Lung (tissue), 12 donors: ENCODE results near the gene CYBC1. TPM values are rescaled to one million over a fixed set of nuclear protein-coding genes. Genes with fewer than 3 reads are reported as not detected.
"Not testable (repeated sequence)": the region's sequence is repeated elsewhere in the genome, so short reads cannot be mapped to it uniquely, and the experiment has no call there.

Source experiments
- ATAC-seq: fragments of 200-7000 bp; cut with Tn5 transposase; one replicate; pipeline ENCODE4 v1.9.1; 2020; ENCODE audit warnings: moderate number of reproducible peaks; ENCODE audit not compliant: insufficient read depth, low FRiP score
- DNase-seq, 3 donors: peaks; one replicate each; pipeline ENCODE4 v3.0.0-alpha.2; 2013 to 2017
- H3K27ac ChIP-seq, 2 donors: one replicate each; pipeline ENCODE4 v1.5.1; 2013; ENCODE audit warnings: mild to moderate bottlenecking in 2 of 2, moderate library complexity in 2 of 2, control low read depth in 1 of 2, inconsistent platforms in 1 of 2, low read depth in 1 of 2, low read length in 1 of 2
- H3K27me3 ChIP-seq, 3 donors: one replicate each; pipeline ENCODE4 v1.5.1; 2013; ENCODE audit warnings: low read length in 2 of 3; ENCODE audit not compliant: control insufficient read depth in 3 of 3, insufficient read depth in 3 of 3
- H3K36me3 ChIP-seq, 4 donors: one replicate each; pipeline ENCODE4 v1.5.1; 2013; ENCODE audit warnings: low read length in 4 of 4, mild to moderate bottlenecking in 1 of 4, moderate library complexity in 1 of 4; ENCODE audit not compliant: control insufficient read depth in 4 of 4, insufficient read depth in 4 of 4
- H3K4me1 ChIP-seq, 5 donors: one replicate each; pipeline ENCODE4 v1.5.1; 2013; ENCODE audit warnings: low read length in 5 of 5, mild to moderate bottlenecking in 2 of 5, moderate library complexity in 1 of 5; ENCODE audit not compliant: control insufficient read depth in 5 of 5, insufficient read depth in 5 of 5
- H3K4me3 ChIP-seq: one replicate; pipeline ENCODE4 v1.5.1; 2013; ENCODE audit warnings: mild to moderate bottlenecking, control low read depth, moderate library complexity
- H3K9ac ChIP-seq, 2 donors: one replicate each; pipeline ENCODE4 v1.5.1; 2013; ENCODE audit warnings: low read length in 2 of 2, control low read depth in 1 of 2; ENCODE audit not compliant: insufficient read depth in 1 of 2
- H3K9me3 ChIP-seq, 4 donors: one replicate each; pipeline ENCODE4 v1.5.1; 2013; ENCODE audit warnings: low read length in 3 of 4, mild to moderate bottlenecking in 1 of 4, moderate library complexity in 1 of 4; ENCODE audit not compliant: control insufficient read depth in 4 of 4, insufficient read depth in 3 of 4
- CTCF ChIP-seq: IDR thresholded peaks from 2 replicates; pipeline ENCODE4 v1.5.1; 2012; ENCODE audit warnings: mild to moderate bottlenecking; ENCODE audit errors: control extremely low read depth, extremely low read depth
- WGBS, 2 donors: extraction: QIAGEN DNeasy Blood & Tissue Kit; methylation state at CpG; one replicate each; pipeline ENCODE4 v1.1.7; 2013; 5-methylcytosine and 5-hydroxymethylcytosine counted together
- polyA plus RNA-seq, 2 donors: library from polyadenylated mRNA; stranded (reverse); fragments of 200-250 nt; gene quantifications; one replicate each; pipeline ENCODE4 v1.2.1, GENCODE V29; 2013
- total RNA-seq, 2 donors: library from RNA; depleted of rRNA in 1 of 2; stranded (reverse); fragments of >200 nt in 1 of 2; gene quantifications; one replicate each; pipeline ENCODE4 v1.2.1, GENCODE V29; 2014 to 2021
- donor health status: control.
- donor health status: control.
- donor health status: Bipolar disorder and iron deficiency.
- donor health status: healthy.
- donor health status: DM: yes; HTN: yes; CAD: no.

CYBC1 gene
- total and polyA plus RNA-seq, 4 donors = 37.4 to 144 (median 92.0) TPM

DNA sequence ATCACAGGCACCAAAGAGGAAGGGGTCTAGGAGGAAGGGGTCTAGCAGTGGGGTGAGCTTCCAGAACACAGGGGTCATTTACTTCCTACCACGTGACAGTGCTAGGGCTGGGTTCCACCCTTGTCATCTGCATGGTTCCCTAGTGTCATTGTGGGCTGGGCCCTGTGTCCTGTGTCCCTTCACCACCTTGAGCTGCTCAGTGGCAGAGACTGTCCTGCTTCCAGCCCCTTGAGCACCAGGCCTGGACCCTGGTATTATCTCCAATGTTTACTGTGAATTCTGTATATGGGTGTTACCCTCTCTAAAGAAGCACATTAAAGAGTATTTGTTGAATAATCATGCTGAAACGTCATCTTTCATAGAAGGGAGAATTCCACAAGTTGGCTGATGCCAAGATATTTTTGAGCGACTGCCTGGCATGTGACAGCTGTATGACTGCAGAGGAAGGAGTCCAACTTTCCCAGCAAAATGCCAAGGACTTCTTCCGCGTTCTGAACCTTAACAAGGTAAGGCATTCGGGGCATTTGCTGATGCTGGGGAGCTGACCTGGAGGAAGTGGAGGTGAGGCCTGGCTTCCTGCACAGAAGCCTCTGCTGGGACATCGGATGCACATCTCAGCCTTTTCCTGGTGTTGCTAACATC, 13.5 kb upstream of the CYBC1 start:
- Histone ChIP-seq H3K4me1 (peaks cover 0 to 3% (median 0%) of the 10 kb centered on the region in 5 donors), H3K36me3 (peaks cover 10 to 39% (median 25%) of the 10 kb centered on the region in 4 donors), H3K27me3 (no peaks in the 10 kb centered on the region), H3K27ac (no peak overlapping the region), H3K4me3 (no peak overlapping the region), H3K9me3 (no peaks in the 10 kb centered on the region), H3K9ac (no peak overlapping the region)
- TF ChIP-seq CTCF = no peak
- DNase-seq (no peak), ATAC-seq (no peak)
- WGBS, 2 donors = 75 to 83% methylated on average over 7 of the region's 7 CpGs

DNA sequence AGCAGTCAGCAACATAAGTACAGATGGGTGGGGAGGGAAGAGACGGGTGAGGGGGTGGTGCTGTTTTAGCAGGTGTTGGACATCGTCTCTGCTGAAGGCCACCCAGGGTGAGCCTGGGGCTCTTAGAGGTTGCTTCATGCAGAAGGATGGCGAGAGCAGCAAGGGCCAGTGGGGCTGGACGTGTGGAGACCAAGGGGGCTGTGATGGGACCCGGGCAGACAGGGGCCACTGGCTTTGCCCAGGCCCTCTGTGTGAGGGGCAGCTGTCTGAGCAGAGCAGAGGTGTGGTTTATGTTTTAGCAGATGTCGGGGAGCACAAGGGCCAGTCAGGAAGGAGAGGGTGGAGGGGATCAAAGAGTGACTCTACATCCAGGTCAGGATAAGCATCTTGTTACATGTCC, 12.8 kb upstream of the CYBC1 start:
- Histone ChIP-seq H3K9ac (no peak overlapping the region), H3K36me3 (peaks cover 5 to 37% (median 23%) of the 10 kb centered on the region in 4 donors), H3K27ac (no peak overlapping the region), H3K4me3 (no peak overlapping the region), H3K27me3 (no peaks in the 10 kb centered on the region), H3K9me3 (no peaks in the 10 kb centered on the region), H3K4me1 (peaks cover 0 to 3% (median 0%) of the 10 kb centered on the region in 5 donors)
- ATAC-seq = no peak
- no peak for DNase-seq
- 91 to 96% methylated on average over 6 of the region's 6 CpGs for WGBS, 2 donors
- TF ChIP-seq CTCF = no peak

- no peak for DNase-seq
- H3K27me3 ChIP-seq = no peaks in the 10 kb centered on the region
Observed at GRCh38 chr17:82461827-82462524, 11.4 kb upstream of the CYBC1 start.

DNA sequence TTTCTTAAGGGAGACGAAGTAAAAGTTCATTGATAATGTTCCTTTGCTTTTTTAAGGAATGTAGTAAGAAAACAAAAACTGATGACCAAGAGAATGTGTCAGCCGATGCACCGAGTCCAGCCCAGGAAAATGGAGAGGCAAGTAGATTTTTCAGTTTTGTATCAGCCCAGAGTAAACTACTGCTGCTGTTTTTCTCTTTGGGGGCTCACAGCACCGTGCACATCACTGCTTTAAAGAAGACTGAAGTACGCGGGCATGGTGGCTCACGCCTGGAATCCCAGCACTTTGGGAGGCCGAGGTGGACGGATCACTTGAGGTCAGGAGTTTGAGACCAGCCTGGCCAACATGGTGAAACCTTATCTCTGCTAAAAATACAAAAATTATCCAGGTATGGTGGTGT, 9.4 kb upstream of the CYBC1 start:
- 97% methylated on average over 9 of the region's 9 CpGs for WGBS, 2 donors

More at GRCh38 chr17:82461827-82462524, 11.4 kb upstream of the CYBC1 start:
- TF ChIP-seq CTCF = no peak
- Histone ChIP-seq H3K27ac (no peak overlapping the region), H3K4me3 (no peak overlapping the region), H3K36me3 (peaks cover 5 to 33% (median 23%) of the 10 kb centered on the region in 4 donors), H3K9ac (no peak overlapping the region), H3K9me3 (no peaks in the 10 kb centered on the region), H3K4me1 (peaks cover 0 to 13% (median 6%) of the 10 kb centered on the region in 5 donors)
- WGBS, 2 donors = 62 to 85% methylated on average over 10 of the region's 10 CpGs
- ATAC-seq = no peak

More for the DNA sequence above, 9.4 kb upstream of the CYBC1 start:
- not testable (repeated sequence) for H3K27me3 ChIP-seq, H3K4me3 ChIP-seq, DNase-seq, ATAC-seq, H3K27ac ChIP-seq, H3K9ac ChIP-seq, H3K9me3 ChIP-seq
- Histone ChIP-seq H3K36me3 (peaks cover 5 to 26% (median 20%) of the 10 kb centered on the region in 4 donors), H3K4me1 (peaks cover 0 to 13% (median 7%) of the 10 kb centered on the region in 5 donors)
